ENCODE data around the gene EHBP1. TPM values are rescaled to one million over a fixed set of nuclear protein-coding genes. Genes with fewer than 3 reads are reported as not detected.

EHBP1 gene
- total RNA-seq, 1 donor from 2014 or later: 26.1 TPM

Other genes with a start within 250 kb of the EHBP1 start
- 1.7 TPM for gene TMEM17, start 199.5 kb upstream of the EHBP1 start, total RNA-seq